GM12865 (cell line): ENCODE data around the gene FADS1.

Experiments
- DNase-seq: peaks from one replicate; pipeline ENCODE4 v3.0.0; 2010; ENCODE audit warnings: low read depth
- H3K4me3 ChIP-seq: 2 replicates; pipeline ENCODE4 v1.5.1; 2011; ENCODE audit warnings: mild to moderate bottlenecking, low read depth, low read length, control low read depth
- TF ChIP-seq, protein P1 (sequence below): IDR thresholded peaks from 2 replicates; pipeline ENCODE4 v1.5.1; 2011; ENCODE audit warnings: low read length, control low read depth, low read depth, inconsistent platforms; ENCODE audit not compliant: insufficient read depth; ENCODE audit errors: missing control alignments

The FADS1 gene

DNA sequence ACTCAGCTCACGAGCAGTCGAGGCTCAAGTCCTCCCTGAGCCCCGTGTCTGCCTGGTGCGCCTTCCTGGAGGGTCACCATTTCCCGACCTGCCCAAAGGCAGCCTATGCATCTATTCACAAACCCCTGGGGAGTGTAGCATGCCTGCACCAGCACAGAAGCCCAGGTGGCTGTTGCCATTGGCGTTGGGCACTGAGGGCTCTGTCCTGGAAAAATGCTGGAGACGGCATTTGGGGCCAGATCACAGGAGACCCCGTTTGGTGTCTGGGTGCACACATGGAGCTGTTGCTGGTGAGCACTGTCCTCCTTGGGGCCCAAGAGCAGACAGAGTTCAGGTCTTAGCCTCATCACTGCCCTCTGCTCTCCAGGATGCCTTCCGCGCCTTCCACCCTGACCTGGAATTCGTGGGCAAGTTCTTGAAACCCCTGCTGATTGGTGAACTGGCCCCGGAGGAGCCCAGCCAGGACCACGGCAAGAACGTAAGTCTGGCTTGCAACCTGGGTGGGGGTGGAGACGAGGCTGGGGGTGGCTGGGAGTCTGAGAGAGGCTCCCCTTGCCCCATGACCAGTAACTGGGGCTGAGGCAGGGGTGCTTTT, 20.7 kb upstream of the FADS1 start:
- H3K4me3 ChIP-seq = no peak overlapping the region
- DNase-seq = no peak
- TF ChIP-seq, protein P1, sequence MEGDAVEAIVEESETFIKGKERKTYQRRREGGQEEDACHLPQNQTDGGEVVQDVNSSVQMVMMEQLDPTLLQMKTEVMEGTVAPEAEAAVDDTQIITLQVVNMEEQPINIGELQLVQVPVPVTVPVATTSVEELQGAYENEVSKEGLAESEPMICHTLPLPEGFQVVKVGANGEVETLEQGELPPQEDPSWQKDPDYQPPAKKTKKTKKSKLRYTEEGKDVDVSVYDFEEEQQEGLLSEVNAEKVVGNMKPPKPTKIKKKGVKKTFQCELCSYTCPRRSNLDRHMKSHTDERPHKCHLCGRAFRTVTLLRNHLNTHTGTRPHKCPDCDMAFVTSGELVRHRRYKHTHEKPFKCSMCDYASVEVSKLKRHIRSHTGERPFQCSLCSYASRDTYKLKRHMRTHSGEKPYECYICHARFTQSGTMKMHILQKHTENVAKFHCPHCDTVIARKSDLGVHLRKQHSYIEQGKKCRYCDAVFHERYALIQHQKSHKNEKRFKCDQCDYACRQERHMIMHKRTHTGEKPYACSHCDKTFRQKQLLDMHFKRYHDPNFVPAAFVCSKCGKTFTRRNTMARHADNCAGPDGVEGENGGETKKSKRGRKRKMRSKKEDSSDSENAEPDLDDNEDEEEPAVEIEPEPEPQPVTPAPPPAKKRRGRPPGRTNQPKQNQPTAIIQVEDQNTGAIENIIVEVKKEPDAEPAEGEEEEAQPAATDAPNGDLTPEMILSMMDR = no peak

DNA sequence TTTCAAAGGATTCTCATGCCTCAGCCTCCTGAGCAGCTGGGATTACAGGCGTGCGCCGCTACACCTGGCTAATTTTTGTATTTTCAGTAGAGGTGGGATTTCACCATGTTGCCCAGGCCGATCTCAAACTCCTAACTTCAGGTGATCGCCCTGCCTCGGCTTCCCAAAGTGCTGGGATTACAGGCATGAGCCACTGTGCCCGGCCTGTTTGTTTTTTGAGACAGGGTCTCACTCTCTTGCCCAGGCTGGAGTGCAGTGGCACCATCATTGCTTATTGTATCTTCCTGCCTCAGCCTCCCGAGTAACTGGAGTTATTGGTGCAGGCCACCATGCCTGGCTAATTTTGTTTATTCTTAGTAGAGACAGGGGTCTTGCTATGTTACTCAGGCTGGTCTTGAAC, 19.4 kb upstream of the FADS1 start:
- no peak for DNase-seq
- H3K4me3 ChIP-seq = no peak overlapping the region
- TF ChIP-seq, protein P1 = no peak

DNA sequence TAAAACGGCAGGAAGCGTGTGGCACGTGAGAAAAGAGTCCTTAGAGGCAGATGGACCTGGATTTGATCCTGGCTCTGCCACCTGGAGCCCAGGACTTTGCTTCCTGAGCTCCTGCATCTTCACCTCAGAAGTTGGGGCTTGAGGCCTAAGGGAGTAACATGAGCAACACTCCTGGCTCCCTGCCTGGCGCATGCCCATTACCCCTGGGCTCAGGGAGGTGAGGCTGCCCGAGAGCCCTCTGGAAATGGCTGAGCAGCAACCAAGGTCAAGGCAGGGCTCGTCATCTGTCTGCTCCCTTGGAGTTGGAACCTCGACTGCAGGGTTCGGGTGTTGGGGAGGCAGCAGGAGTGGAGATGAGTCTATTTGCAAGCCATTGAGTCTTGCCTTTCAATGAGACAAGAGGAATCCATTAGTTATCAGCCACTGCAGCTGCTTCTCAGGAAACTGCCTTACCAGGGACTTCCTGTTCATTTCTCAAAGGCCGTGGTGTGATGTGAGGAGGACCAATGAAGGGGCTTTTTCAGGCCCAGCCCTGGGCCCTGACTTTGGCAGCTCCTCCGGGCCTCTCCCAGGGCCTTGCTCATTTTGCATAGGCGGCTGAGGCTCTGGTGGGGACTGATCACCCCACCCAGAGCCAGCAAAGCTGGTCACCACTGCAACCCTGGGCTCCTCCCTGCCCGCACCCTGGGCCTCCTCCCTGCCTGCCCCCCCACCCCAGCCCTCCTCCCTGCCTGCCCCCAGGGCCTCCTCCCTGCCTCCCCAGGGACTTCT, 17.7 kb upstream of the FADS1 start:
- peak; percentile 95 for DNase-seq
- TF ChIP-seq, protein P1 = no peak
- peak overlapping the region; percentile 54 for H3K4me3 ChIP-seq

DNA sequence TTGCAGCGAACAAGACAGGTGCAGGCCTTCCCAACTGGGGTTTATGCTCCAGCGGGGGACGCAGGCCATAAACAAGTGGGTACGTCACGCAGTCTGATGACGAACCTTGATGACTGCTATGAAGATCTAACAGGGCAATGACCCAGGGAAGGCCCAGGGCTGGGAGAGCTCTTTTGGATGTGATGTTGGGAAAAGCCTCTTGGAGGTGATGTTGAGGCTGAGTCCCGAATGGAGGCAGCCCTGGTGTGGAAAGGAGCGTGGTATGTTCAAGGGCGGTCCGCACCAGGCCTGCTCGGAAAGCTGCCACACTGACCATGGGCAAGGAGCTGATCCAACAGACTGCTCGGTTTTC, 17.1 kb upstream of the FADS1 start:
- no peak for DNase-seq
- TF ChIP-seq, protein P1 = no peak
- H3K4me3 ChIP-seq = peak overlapping the region; percentile 54

DNA sequence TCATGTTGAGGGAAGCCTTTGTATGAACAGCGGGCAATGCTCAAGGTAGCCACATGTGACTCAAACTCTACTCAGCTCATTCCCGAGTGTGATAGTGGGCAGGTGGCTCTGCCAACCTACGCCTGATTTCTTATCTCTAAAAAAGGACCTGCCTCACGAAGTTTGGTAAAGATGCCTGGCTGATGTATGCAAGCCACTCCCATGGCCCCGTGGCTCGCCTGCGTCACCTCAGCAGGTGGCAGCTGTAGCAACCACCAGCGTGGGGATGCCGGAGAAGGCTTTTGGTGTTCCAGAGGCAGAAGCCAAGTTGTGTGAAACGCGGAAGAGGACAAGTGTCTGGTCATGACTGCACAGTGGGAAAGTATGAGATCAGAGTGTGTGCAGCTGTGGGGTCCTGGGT, 16.7 kb upstream of the FADS1 start:
- no peak overlapping the region for H3K4me3 ChIP-seq
- TF ChIP-seq, protein P1 = no peak
- DNase-seq = no peak

DNA sequence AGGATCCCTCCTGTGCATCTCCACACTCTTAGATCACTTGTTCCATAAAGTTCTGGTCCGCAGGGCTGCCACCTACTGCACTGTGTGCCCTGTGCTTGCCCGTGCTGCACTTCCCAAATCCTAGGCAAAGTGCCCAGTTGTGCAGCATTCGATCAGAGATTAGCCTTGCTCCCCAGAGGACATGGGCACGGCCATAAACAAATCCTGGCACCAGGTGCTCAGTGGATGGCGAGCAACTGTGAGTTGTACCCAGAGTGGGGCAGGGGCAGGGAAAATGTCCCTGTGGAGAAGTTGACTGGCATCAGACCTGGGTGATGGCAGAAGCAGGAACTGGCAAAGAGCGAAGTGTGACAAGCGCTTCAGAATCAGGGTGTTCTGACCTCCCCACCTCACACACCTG, 16.0 kb upstream of the FADS1 start:
- TF ChIP-seq, protein P1 = no peak
- DNase-seq = no peak
- no peak overlapping the region for H3K4me3 ChIP-seq
